Measurements from ENCODE around the gene THAP12.
"Not testable (repeated sequence)": the region's sequence is repeated elsewhere in the genome, so short reads cannot be mapped to it uniquely, and the experiment has no call there.

THAP12 gene

GRCh38 chr11:76321340-76321739 is 59.6 kb downstream of the THAP12 start:
- no peak for TF ChIP-seq PKNOX1 (IDR thresholded peaks at IDR 0.05)
- TF ChIP-seq SUZ12 (IDR thresholded peaks at IDR 0.05) = no peak
- no peak for TF ChIP-seq BHLHE40 (IDR thresholded peaks at IDR 0.05; ENCODE audit: borderline replicate concordance)
- TF ChIP-seq HDGF (IDR thresholded peaks at IDR 0.05; ENCODE audit: borderline replicate concordance) = no peak
- TF ChIP-seq FOXA1 (IDR thresholded peaks at IDR 0.05) = no peak
- no peak for TF ChIP-seq NFRKB (IDR thresholded peaks at IDR 0.05)
- no peak for TF ChIP-seq FOXK2 (IDR thresholded peaks at IDR 0.05)
- no peak for TF ChIP-seq CTBP1 (IDR thresholded peaks at IDR 0.05; ENCODE audit: borderline replicate concordance)
- TF ChIP-seq TARDBP (IDR thresholded peaks at IDR 0.05) = no peak
- TF ChIP-seq SP1 (IDR thresholded peaks at IDR 0.05) = no peak
- POLR2A ChIA-PET = no interaction called here
- CTCF ChIA-PET = interaction anchor here (1.3 kb wide), 1 partner anchor 114 kb away, joined by 8 read pairs; no protein-coding TSS in a partner anchor
- DNase-seq (ENCODE audit: extremely low spot score) = no peak

GRCh38 chr11:76320929-76321328 is 60.0 kb downstream of the THAP12 start:
- no peak for TF ChIP-seq L3MBTL2 (conservative IDR thresholded peaks at IDR 0.05)
- TF ChIP-seq FOXA1 (IDR thresholded peaks at IDR 0.05) = no peak
- no peak for TF ChIP-seq PKNOX1 (IDR thresholded peaks at IDR 0.05)
- ChIA-PET CTCF (interaction anchor here (1.0 to 1.3 kb wide), 2 partner anchors 112 to 114 kb away, joined by 3 to 8 read pairs; no protein-coding TSS in a partner anchor), POLR2A (no interaction called here)
- DNase-seq (ENCODE audit: extremely low spot score) = no peak

DNA sequence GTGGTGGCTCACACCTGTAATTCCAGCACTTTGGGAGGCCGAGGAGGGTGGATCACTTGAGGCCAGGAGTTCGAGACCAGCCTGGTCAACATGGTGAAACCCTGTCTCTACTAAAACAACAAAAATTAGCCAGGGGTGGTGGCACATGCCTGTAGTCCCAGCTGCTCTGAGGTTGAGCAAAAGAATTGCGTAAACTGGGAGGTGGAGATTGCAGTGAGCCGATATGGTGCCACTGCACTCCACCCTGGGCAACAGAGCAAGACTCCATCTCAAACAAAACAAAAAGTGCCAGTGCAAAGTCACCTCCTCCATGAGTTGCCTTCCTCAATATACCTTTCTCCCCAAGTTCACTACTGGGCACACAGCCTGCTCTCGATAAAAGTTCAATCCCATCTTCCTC is 61.1 kb downstream of the THAP12 start:
- CTCF ChIA-PET = interaction anchor here (0.7 to 1.3 kb wide), 3 partner anchors 112 to 895 kb away, joined by 3 to 15 read pairs (median 8); no protein-coding TSS in a partner anchor
- DNase-seq (ENCODE audit: extremely low spot score); POLR2A ChIA-PET: not testable (repeated sequence)

DNA sequence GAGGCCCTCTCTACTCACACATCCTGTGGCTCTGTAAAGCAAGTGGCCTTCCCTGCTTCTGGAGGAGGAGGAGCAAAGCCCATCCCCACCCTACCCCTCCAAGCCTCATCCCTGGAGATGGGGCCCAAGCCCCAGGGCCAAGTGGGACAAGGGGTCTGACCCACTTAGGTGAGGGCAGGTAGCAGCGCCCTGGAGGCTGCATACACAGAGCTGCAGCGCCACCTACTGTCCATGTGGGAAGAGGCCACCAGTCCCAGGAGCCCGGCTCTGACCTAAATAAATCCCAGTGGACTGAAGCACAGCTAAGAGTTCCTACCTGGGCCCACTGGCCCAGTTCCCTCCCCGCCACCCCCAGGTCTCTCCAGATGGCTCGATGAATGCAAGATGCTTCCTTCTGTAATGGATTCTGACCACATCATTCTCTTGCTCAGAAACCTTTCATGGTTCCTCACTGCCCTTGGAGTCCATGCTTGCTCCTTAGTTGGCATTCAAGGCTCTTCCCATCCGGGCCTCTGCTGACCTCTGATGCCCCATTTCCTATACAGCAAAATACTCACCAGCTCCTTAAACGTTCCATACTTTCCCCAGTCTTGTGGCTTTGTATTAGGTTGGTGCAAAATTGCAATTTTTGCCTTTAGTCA is 62.1 kb downstream of the THAP12 start:
- DNase-seq (ENCODE audit: extremely low spot score) = peak; percentile 86
- ChIA-PET CTCF (interaction anchor here (0.6 to 1.3 kb wide), 7 partner anchors 46 to 896 kb away, joined by 3 to 15 read pairs (median 3); no protein-coding TSS in a partner anchor), POLR2A (interaction anchor here (0.8 to 1.0 kb wide), 2 partner anchors 46 to 110 kb away, joined by 3 read pairs; no protein-coding TSS in a partner anchor)
- TF ChIP-seq FOXA1 (IDR thresholded peaks at IDR 0.05) = no peak
- no peak for TF ChIP-seq NFRKB (IDR thresholded peaks at IDR 0.05)
- no peak for TF ChIP-seq ELF4 (IDR thresholded peaks at IDR 0.05)
- TF ChIP-seq ZNF384 (IDR thresholded peaks at IDR 0.05) = no peak
- TF ChIP-seq FOXK2 (IDR thresholded peaks at IDR 0.05) = no peak
- no peak for TF ChIP-seq SUZ12 (IDR thresholded peaks at IDR 0.05)

GRCh38 chr11:76317296-76317695 is 63.6 kb downstream of the THAP12 start:
- no peak for TF ChIP-seq ARNT (IDR thresholded peaks at IDR 0.05)
- no peak for TF ChIP-seq CTBP1 (IDR thresholded peaks at IDR 0.05; ENCODE audit: borderline replicate concordance)
- no peak for TF ChIP-seq LEF1 (IDR thresholded peaks at IDR 0.05; ENCODE audit: borderline replicate concordance)
- TF ChIP-seq SP1 (IDR thresholded peaks at IDR 0.05) = no peak
- TF ChIP-seq PKNOX1 (IDR thresholded peaks at IDR 0.05) = no peak
- TF ChIP-seq HDGF (IDR thresholded peaks at IDR 0.05; ENCODE audit: borderline replicate concordance) = no peak
- no peak for TF ChIP-seq SUZ12 (IDR thresholded peaks at IDR 0.05)
- TF ChIP-seq FOXM1 (IDR thresholded peaks at IDR 0.05; ENCODE audit: borderline replicate concordance) = no peak
- TF ChIP-seq FOXK2 (IDR thresholded peaks at IDR 0.05) = no peak
- no peak for TF ChIP-seq NFRKB (IDR thresholded peaks at IDR 0.05)
- no peak for TF ChIP-seq BHLHE40 (IDR thresholded peaks at IDR 0.05; ENCODE audit: borderline replicate concordance)
- TF ChIP-seq ZNF384 (IDR thresholded peaks at IDR 0.05) = no peak
- TF ChIP-seq TARDBP (IDR thresholded peaks at IDR 0.05) = no peak
- no peak for TF ChIP-seq L3MBTL2 (conservative IDR thresholded peaks at IDR 0.05)
- no peak for TF ChIP-seq ELF4 (IDR thresholded peaks at IDR 0.05)
- no peak for DNase-seq (ENCODE audit: extremely low spot score)
- ChIA-PET CTCF (interaction anchor here (0.6 to 1.7 kb wide), 6 partner anchors 10 to 124 kb away, joined by 3 to 8 read pairs (median 4); partner anchors contain the start of gene WNT11), POLR2A (interaction anchor here (1.4 kb wide), 1 partner anchor 108 kb away, joined by 5 read pairs; no protein-coding TSS in a partner anchor)

DNA sequence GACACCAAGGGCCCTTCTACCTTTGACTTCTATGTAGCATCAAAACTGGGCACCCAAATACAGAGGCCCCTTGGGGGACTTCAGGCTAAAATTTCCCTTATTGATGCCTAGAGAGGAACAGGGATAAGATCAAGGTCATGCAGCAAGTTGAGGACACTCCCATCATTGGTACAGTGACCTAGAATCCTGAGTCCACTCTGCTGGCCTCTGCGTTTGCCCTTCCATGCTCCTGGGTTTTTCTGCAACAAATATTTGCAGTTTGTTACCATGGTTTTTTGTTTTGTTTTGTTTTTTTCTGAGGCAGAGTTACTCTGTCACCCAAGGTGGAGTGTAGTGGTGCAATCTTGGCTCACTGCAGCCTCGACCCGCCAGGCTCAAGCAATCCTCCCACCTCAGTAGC is 64.2 kb downstream of the THAP12 start:
- DNase-seq (ENCODE audit: extremely low spot score) = no peak
- ChIA-PET POLR2A (interaction anchor here (1.4 kb wide), 1 partner anchor 108 kb away, joined by 5 read pairs; no protein-coding TSS in a partner anchor), CTCF (interaction anchor here (0.7 to 1.7 kb wide), 3 partner anchors 10 to 123 kb away, joined by 3 to 8 read pairs (median 3); no protein-coding TSS in a partner anchor)
- no peak for TF ChIP-seq FOXA1 (IDR thresholded peaks at IDR 0.05)
- TF ChIP-seq ZNF384 (IDR thresholded peaks at IDR 0.05) = no peak
- TF ChIP-seq HDGF (IDR thresholded peaks at IDR 0.05; ENCODE audit: borderline replicate concordance) = no peak
- no peak for TF ChIP-seq SP1 (IDR thresholded peaks at IDR 0.05)
- TF ChIP-seq SUZ12 (IDR thresholded peaks at IDR 0.05) = no peak
- TF ChIP-seq FOXK2 (IDR thresholded peaks at IDR 0.05) = no peak
- TF ChIP-seq ARNT (IDR thresholded peaks at IDR 0.05) = no peak
